ENCODE measurements around the gene DAB1. TPM values are rescaled to one million over a fixed set of nuclear protein-coding genes. Genes with fewer than 3 reads are reported as not detected.

The DAB1 gene
- total and polyA plus RNA-seq, 12 donors = 0.04 to 2.1 (median 0.59) TPM; not detected in 2

GRCh38 chr1:57363643-57364042 is 60.2 kb downstream of the DAB1 start:
- no peaks in the 10 kb centered on the region for H3K27me3 ChIP-seq
- intact Hi-C loops (cut with DNase I) = no loop called here
- H3K4me1 ChIP-seq (replicated peaks in 1 of 2) = no peaks in the 10 kb centered on the region
- no peak overlapping the region for H3K4me3 ChIP-seq
- no peak for DNase-seq
- 50 to 90% (median 75%) methylated on average over 1 of the region's 1 CpG for WGBS, 4 donors
- H3K27ac ChIP-seq = no peak overlapping the region
- TF ChIP-seq CTCF (IDR thresholded peaks at IDR 0.05) = no peak
- TF ChIP-seq POLR2A (IDR thresholded peaks at IDR 0.05) = no peak
- H3K9me3 ChIP-seq (replicated peaks in 1 of 3) = no peaks in the 10 kb centered on the region
- H3K36me3 ChIP-seq (replicated peaks in 1 of 2) = no peaks in the 10 kb centered on the region

- TF ChIP-seq POLR2A (IDR thresholded peaks at IDR 0.05) (no peak), CTCF (IDR thresholded peaks at IDR 0.05) (no peak)
- 78 to 93% (median 82%) methylated on average over 6 of the region's 6 CpGs for whole genome bisulfite sequencing, 4 donors
- no peak overlapping the region for H3K4me3 ChIP-seq
- intact Hi-C loops (cut with DNase I) = no loop called here
- H3K27me3 ChIP-seq = no peaks in the 10 kb centered on the region
- H3K36me3 ChIP-seq (replicated peaks in 1 of 2) = no peaks in the 10 kb centered on the region
- no peaks in the 10 kb centered on the region for H3K9me3 ChIP-seq (replicated peaks in 1 of 3)
- H3K27ac ChIP-seq = no peak overlapping the region
- no peak for DNase-seq
- no peaks in the 10 kb centered on the region for H3K4me1 ChIP-seq (replicated peaks in 1 of 2)
These were observed 60.7 kb downstream of the DAB1 start for GRCh38 chr1:57363165-57363564.

GRCh38 chr1:57362480-57362879 is 61.4 kb downstream of the DAB1 start:
- H3K27me3 ChIP-seq = no peaks in the 10 kb centered on the region
- H3K4me1 ChIP-seq (replicated peaks in 1 of 2) = no peaks in the 10 kb centered on the region
- no peak overlapping the region for H3K27ac ChIP-seq
- intact Hi-C loops (cut with DNase I) = no loop called here
- TF ChIP-seq CTCF (IDR thresholded peaks at IDR 0.05) (no peak), POLR2A (IDR thresholded peaks at IDR 0.05) (no peak)
- H3K9me3 ChIP-seq (replicated peaks in 1 of 3) = no peaks in the 10 kb centered on the region
- H3K36me3 ChIP-seq (replicated peaks in 1 of 2) = no peaks in the 10 kb centered on the region
- no peak for DNase-seq
- H3K4me3 ChIP-seq = no peak overlapping the region
- WGBS, 4 donors = 54 to 90% (median 63%) methylated on average over 2 of the region's 2 CpGs

GRCh38 chr1:57361516-57361915 is 62.3 kb downstream of the DAB1 start:
- no peak overlapping the region for H3K4me3 ChIP-seq
- 59 to 73% (median 68%) methylated on average over 2 of the region's 2 CpGs for WGBS, 4 donors
- DNase-seq = no peak
- intact Hi-C loops (cut with DNase I) = no loop called here
- H3K4me1 ChIP-seq (replicated peaks in 1 of 2) = no peaks in the 10 kb centered on the region
- no peaks in the 10 kb centered on the region for H3K9me3 ChIP-seq (replicated peaks in 1 of 3)
- H3K27me3 ChIP-seq = no peaks in the 10 kb centered on the region
- TF ChIP-seq CTCF (IDR thresholded peaks at IDR 0.05) (no peak), POLR2A (IDR thresholded peaks at IDR 0.05) (no peak)
- H3K36me3 ChIP-seq (replicated peaks in 1 of 2) = no peaks in the 10 kb centered on the region
- no peak overlapping the region for H3K27ac ChIP-seq
